Endothelial cell of umbilical vein (primary cell): ENCODE results near the gene INKA2. TPM values are rescaled to one million over a fixed set of nuclear protein-coding genes. Genes with fewer than 3 reads are reported as not detected.

ENCODE experiments used
- BruUV-seq: library from RNA; stranded (reverse); fragments of 400-500 nt; replicated peaks from 2 replicates; lab custom pipeline; 2021; lab: Mats Ljungman, UMichigan
- CTCF ChIA-PET: fragments of 300-600, 350-600 bp; sonication (Branson Sonifier 250); formaldehyde crosslinking; loops from one replicate; lab custom pipeline; 2021; ENCODE audit warnings: antibody characterized with exemption, inconsistent platforms; lab: Charles Lee
- POLR2A ChIA-PET: fragments of 300-600, 350-600 bp; sonication (Branson Sonifier 250); formaldehyde crosslinking; loops from one replicate; lab custom pipeline; 2021; ENCODE audit warnings: antibody characterized with exemption, inconsistent platforms; lab: Charles Lee
- DNase-seq: peaks from one replicate; pipeline ENCODE4 v3.0.0-alpha.2; 2011; ENCODE audit warnings: low read depth, low spot score
- FAIRE-seq: peaks from 2 replicates; lab custom pipeline; 2011; peaks lifted over from hg19 to GRCh38; lab: Jason Lieb, UNC
- H2AFZ ChIP-seq: 2 replicates; pipeline ENCODE4 v1.6.0; 2012; ENCODE audit warnings: low read depth, low read length, control low read depth, inconsistent platforms
- H3K27ac ChIP-seq: 2 replicates; pipeline ENCODE4 v1.5.1; 2011; ENCODE audit warnings: low read depth, mild to moderate bottlenecking, control low read depth, low read length, moderate library complexity; ENCODE audit not compliant: insufficient read depth
- H3K27me3 ChIP-seq, 2 experiments: 2 replicates each; pipeline versions ENCODE4 v1.6.0 to v1.6.1; 2011; ENCODE audit warnings: low read length in 2 of 2, mixed read lengths in 1 of 2; ENCODE audit not compliant: control insufficient read depth in 2 of 2, insufficient read depth in 2 of 2
- H3K36me3 ChIP-seq, 2 experiments: 2 replicates in 1 of 2; 3 replicates in 1 of 2; pipeline ENCODE4 v1.5.1; 2011; ENCODE audit warnings: low read length in 2 of 2, mild to moderate bottlenecking in 1 of 2, moderate library complexity in 1 of 2; ENCODE audit not compliant: control insufficient read depth in 2 of 2, insufficient read depth in 2 of 2; ENCODE audit errors: extremely low read depth in 1 of 2
- H3K4me1 ChIP-seq: 3 replicates; pipeline ENCODE4 v1.5.1; 2011; ENCODE audit warnings: mild to moderate bottlenecking, low read length; ENCODE audit not compliant: control insufficient read depth, insufficient read depth; ENCODE audit errors: extremely low read depth
- H3K4me2 ChIP-seq: 2 replicates; pipeline ENCODE4 v1.6.1; 2011; ENCODE audit warnings: low read length, control low read depth, mixed read lengths; ENCODE audit not compliant: insufficient read depth
- H3K4me3 ChIP-seq, 3 experiments: fragments of 200-600 bp in 1 of 3; sonication (generic), shearing (Covaris generic) in 1 of 3; replicated peaks in 1 of 3; 2 replicates each; pipeline ENCODE4 v1.5.1; 2011 to 2016; ENCODE audit warnings: control low read depth in 3 of 3, low read length in 3 of 3, mild to moderate bottlenecking in 2 of 3, inconsistent platforms in 1 of 3, low read depth in 1 of 3, moderate library complexity in 1 of 3; ENCODE audit not compliant: insufficient read depth in 1 of 3
- H3K79me2 ChIP-seq: 2 replicates; pipeline ENCODE4 v1.6.0; 2012; ENCODE audit warnings: low read length, inconsistent platforms; ENCODE audit not compliant: control insufficient read depth, insufficient read depth
- H3K9ac ChIP-seq: replicated peaks from 2 replicates; pipeline ENCODE3; 2011; ENCODE audit warnings: low read length, control low read depth; ENCODE audit not compliant: insufficient read depth; ENCODE audit errors: extremely low read depth
- H3K9me1 ChIP-seq: replicated peaks from 3 replicates; pipeline ENCODE4 v1.6.0; 2011; ENCODE audit warnings: mild to moderate bottlenecking, low read length; ENCODE audit not compliant: control insufficient read depth, insufficient read depth; ENCODE audit errors: extremely low read depth
- H3K9me3 ChIP-seq: replicated peaks from 2 replicates; pipeline ENCODE4 v1.5.1; 2012; ENCODE audit warnings: low read length, inconsistent platforms; ENCODE audit not compliant: control insufficient read depth, insufficient read depth
- H4K20me1 ChIP-seq: replicated peaks from 2 replicates; pipeline ENCODE3; 2011; ENCODE audit warnings: mild to moderate bottlenecking, low read length; ENCODE audit not compliant: control insufficient read depth, insufficient read depth; ENCODE audit errors: extremely low read depth
- EZH2 ChIP-seq: IDR thresholded peaks from 2 replicates; pipeline ENCODE4 v1.6.1; 2012; ENCODE audit warnings: borderline replicate concordance, low read depth, mild to moderate bottlenecking, moderate library complexity, low read length, inconsistent platforms; ENCODE audit not compliant: severe bottlenecking
- FOS ChIP-seq: IDR thresholded peaks from 2 replicates; pipeline ENCODE4 v1.6.1; 2011; ENCODE audit warnings: mild to moderate bottlenecking, low read length, moderate library complexity, borderline replicate concordance; ENCODE audit not compliant: insufficient read depth
- GATA2 ChIP-seq: IDR thresholded peaks from 2 replicates; pipeline ENCODE4 v1.7.0; 2011; ENCODE audit warnings: low read depth, mild to moderate bottlenecking, moderate library complexity, mixed read lengths, low read length; ENCODE audit not compliant: insufficient read length, insufficient read depth
- JUN ChIP-seq: IDR thresholded peaks from 2 replicates; pipeline ENCODE4 v1.6.1; 2011; ENCODE audit warnings: borderline replicate concordance, low read depth; ENCODE audit not compliant: insufficient read length, insufficient read depth
- MYC ChIP-seq: IDR thresholded peaks from one replicate; pipeline ENCODE4 v1.6.1; 2011; ENCODE audit warnings: mild to moderate bottlenecking, low read depth, low read length
- POLR2A ChIP-seq: IDR thresholded peaks from 2 replicates; pipeline ENCODE4 v1.6.1; 2012; ENCODE audit warnings: low read depth, mild to moderate bottlenecking, control low read depth, low read length
- POLR2AphosphoS5 ChIP-seq: IDR thresholded peaks from 2 replicates; pipeline ENCODE4 v1.6.1; 2012; ENCODE audit warnings: low read depth, mild to moderate bottlenecking, control low read depth, low read length, moderate library complexity; ENCODE audit not compliant: insufficient read depth
- dilution Hi-C: fragments of 300-500 bp; cut with MboI; formaldehyde crosslinking; loops from one replicate; pipeline ENCODE4 v1.15.0; 2019; ENCODE audit warnings: low sequenced_read_pairs; ENCODE audit not compliant: extremely low pct_ligation_motif_present
- intact Hi-C: fragments of 100-400 bp; cut with micrococcal nuclease; formaldehyde crosslinking; loops from one replicate; pipeline ENCODE4 v1.10.0; 2022
- polyA plus RNA-seq, 4 experiments: library from polyadenylated mRNA; depleted of rRNA in 3 of 4; stranded (reverse) in 3 of 4; unstranded in 1 of 4; fragments of >200 nt; gene quantifications; 2 replicates each; pipeline versions ENCODE4 v1.2.1 to v1.2.3, GENCODE V29; 2011 to 2012; ENCODE audit warnings: missing spikeins in 1 of 4
- total RNA-seq: library from RNA; stranded (reverse); gene quantifications from 2 replicates; pipeline ENCODE4 v1.2.3, GENCODE V29; 2021
- TF ChIP-seq, protein P1 (sequence below): IDR thresholded peaks from 2 replicates; pipeline ENCODE4 v1.6.1; 2011; ENCODE audit not compliant: insufficient read depth, insufficient read length
- TF ChIP-seq, protein P2 (sequence below), 2 donors: IDR thresholded peaks; 1 replicate in 1 of 2; 2 replicates in 1 of 2; pipeline ENCODE4 v1.5.1; 2011; ENCODE audit warnings: low read length in 2 of 2, mild to moderate bottlenecking in 2 of 2, moderate library complexity in 2 of 2, control low read depth in 1 of 2, inconsistent platforms in 1 of 2, low read depth in 1 of 2; ENCODE audit not compliant: insufficient read depth in 1 of 2; ENCODE audit errors: extremely low read depth in 1 of 2

Gene INKA2
- total and polyA plus RNA-seq, 2 donors (not counting 3 experiments of a cell fraction or from before 2014, with no cell fraction given) = 2.4 to 7.8 TPM

DNA sequence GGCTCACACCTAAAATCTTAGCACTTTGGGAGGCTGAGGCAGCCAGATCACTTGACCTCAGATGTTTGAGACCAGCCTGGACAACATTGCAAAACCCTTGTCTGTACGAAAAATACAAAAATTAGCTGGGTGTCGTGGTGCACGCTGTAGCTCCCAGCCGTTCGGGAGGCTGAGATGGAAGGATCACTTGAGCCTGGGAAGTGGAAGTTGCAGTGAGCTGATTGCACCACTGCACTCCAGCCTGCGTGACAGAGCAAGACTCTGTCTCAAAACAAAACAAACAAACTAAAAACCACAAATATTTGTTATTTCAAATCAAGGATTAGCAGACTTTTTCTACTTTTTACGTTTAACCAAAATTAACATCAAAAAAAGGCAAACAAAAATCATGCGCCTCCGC is 31.3 kb downstream of the INKA2 start:
- Histone ChIP-seq H3K27ac (no peak overlapping the region), H3K4me3 (no peak overlapping the region), H3K27me3 (no peaks in the 10 kb centered on the region), H3K9ac (no peak overlapping the region), H3K79me2 (no peaks in the 10 kb centered on the region), H2AFZ (no peak overlapping the region), H3K36me3 (peaks cover 0 to 6% of the 10 kb centered on the region in 2 experiments), H3K4me2 (no peak overlapping the region), H4K20me1 (no peaks in the 10 kb centered on the region), H3K9me1 (no peaks in the 10 kb centered on the region), H3K4me1 (no peaks in the 10 kb centered on the region), H3K9me3 (no peaks in the 10 kb centered on the region)
- TF ChIP-seq, protein P1, sequence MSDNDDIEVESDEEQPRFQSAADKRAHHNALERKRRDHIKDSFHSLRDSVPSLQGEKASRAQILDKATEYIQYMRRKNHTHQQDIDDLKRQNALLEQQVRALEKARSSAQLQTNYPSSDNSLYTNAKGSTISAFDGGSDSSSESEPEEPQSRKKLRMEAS = no peak
- TF ChIP-seq JUN (no peak), FOS (no peak), POLR2AphosphoS5 (no peak), MYC (no peak), POLR2A (no peak), GATA2 (no peak), EZH2 (no peak)
- TF ChIP-seq, protein P2, sequence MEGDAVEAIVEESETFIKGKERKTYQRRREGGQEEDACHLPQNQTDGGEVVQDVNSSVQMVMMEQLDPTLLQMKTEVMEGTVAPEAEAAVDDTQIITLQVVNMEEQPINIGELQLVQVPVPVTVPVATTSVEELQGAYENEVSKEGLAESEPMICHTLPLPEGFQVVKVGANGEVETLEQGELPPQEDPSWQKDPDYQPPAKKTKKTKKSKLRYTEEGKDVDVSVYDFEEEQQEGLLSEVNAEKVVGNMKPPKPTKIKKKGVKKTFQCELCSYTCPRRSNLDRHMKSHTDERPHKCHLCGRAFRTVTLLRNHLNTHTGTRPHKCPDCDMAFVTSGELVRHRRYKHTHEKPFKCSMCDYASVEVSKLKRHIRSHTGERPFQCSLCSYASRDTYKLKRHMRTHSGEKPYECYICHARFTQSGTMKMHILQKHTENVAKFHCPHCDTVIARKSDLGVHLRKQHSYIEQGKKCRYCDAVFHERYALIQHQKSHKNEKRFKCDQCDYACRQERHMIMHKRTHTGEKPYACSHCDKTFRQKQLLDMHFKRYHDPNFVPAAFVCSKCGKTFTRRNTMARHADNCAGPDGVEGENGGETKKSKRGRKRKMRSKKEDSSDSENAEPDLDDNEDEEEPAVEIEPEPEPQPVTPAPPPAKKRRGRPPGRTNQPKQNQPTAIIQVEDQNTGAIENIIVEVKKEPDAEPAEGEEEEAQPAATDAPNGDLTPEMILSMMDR (IDR thresholded peaks at IDR 0.05; ENCODE audit: extremely low read depth in 1 of 2, insufficient read depth in 1 of 2, low read depth in 1 of 2, low read length in 2 of 2) = no peak
- POLR2A ChIA-PET = no interaction called here
- dilution Hi-C loops (no loop called here), intact Hi-C loops (no loop called here)
- DNase-seq (no peak), FAIRE-seq (no peak)
- BruUV-seq = no TSS peak
- CTCF ChIA-PET = interaction anchor here (0.9 to 1.0 kb wide), 2 partner anchors 60 to 200 kb away, joined by 3 read pairs; no protein-coding TSS in a partner anchor
